DOHH2 (cell line): ENCODE results near the gene SPIRE1.

Experiments
- EZH2phosphoT487 ChIP-seq: fragments of 200-600 bp; sonication (generic); IDR thresholded peaks from 2 replicates; pipeline ENCODE4 v1.6.1; 2017; ENCODE audit warnings: borderline replicate concordance, mild to moderate bottlenecking, antibody characterized with exemption, low read length, moderate library complexity, mixed read lengths
- TF ChIP-seq, protein P1 (sequence below): fragments of 200-600 bp; sonication (generic); IDR thresholded peaks from one replicate; pipeline ENCODE4 v1.5.1; 2014; ENCODE audit warnings: antibody characterized with exemption, mild to moderate bottlenecking, low read depth, low read length; ENCODE audit not compliant: poor library complexity, severe bottlenecking

DNA sequence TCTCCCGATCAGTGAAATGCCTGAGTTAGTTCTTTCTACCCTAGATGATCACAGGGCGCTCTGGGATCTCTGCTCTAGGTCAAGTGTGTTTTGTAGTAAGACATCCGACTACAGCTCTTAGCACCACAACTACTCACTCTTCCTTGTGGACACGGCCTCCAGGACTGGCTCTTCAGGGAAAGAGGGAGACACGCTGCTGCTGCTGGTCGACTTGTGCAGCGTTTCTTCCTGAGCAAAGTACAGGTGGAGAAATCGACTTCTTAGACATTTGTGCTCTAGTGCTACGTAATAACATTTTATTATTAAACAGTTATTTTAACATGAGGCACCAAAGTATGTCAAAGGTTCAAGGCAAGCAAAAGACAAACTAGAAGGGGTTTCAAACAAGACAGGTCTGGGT is 193.2 kb downstream of the SPIRE1 start:
- TF ChIP-seq, protein P1, sequence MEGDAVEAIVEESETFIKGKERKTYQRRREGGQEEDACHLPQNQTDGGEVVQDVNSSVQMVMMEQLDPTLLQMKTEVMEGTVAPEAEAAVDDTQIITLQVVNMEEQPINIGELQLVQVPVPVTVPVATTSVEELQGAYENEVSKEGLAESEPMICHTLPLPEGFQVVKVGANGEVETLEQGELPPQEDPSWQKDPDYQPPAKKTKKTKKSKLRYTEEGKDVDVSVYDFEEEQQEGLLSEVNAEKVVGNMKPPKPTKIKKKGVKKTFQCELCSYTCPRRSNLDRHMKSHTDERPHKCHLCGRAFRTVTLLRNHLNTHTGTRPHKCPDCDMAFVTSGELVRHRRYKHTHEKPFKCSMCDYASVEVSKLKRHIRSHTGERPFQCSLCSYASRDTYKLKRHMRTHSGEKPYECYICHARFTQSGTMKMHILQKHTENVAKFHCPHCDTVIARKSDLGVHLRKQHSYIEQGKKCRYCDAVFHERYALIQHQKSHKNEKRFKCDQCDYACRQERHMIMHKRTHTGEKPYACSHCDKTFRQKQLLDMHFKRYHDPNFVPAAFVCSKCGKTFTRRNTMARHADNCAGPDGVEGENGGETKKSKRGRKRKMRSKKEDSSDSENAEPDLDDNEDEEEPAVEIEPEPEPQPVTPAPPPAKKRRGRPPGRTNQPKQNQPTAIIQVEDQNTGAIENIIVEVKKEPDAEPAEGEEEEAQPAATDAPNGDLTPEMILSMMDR: no peak
- no peak for TF ChIP-seq EZH2phosphoT487
